GM08714 (cell line): Measurements from ENCODE around the gene TRERF1.

Experiments used
- H3K4me3 ChIP-seq: fragments of 200-500 bp; sonication (Bioruptor generic); 2 replicates; pipeline ENCODE4 v1.5.1; 2014; ENCODE audit warnings: mild to moderate bottlenecking, low read length, inconsistent platforms
- ZNF274 ChIP-seq: IDR thresholded peaks from 2 replicates; pipeline ENCODE4 v1.6.1; 2012; ENCODE audit warnings: mild to moderate bottlenecking, low read depth, low read length

TRERF1 gene

GRCh38 chr6:42229506-42230119 is 222.1 kb downstream of the TRERF1 start:
- TF ChIP-seq ZNF274: no peak
- no peak overlapping the region for H3K4me3 ChIP-seq

DNA sequence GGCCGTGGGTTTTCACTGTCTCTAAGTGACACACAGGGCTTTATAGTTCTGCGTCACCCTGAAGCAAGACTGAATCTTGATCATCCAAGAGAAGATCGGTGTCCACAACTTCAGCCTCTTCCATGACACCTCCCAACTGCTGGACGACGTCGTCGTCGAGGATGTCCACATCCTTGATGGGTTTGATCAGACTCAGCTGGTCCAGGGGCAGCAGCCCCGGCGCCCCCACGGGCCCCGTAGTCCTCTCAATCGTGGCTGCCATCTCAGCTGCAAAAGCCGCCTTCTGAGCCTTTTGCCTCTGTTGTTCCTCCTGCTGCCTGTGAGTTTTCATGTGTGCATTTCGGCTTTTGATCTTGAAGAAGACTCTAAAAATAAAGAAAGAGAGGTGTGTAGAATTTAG is 223.4 kb downstream of the TRERF1 start:
- no peak for TF ChIP-seq ZNF274
- no peak overlapping the region for H3K4me3 ChIP-seq

- no peak for TF ChIP-seq ZNF274
- no peak overlapping the region for H3K4me3 ChIP-seq
Measured at GRCh38 chr6:42227173-42227850, 224.4 kb downstream of the TRERF1 start.

GRCh38 chr6:42226645-42227143 is 225.0 kb downstream of the TRERF1 start:
- no peak overlapping the region for H3K4me3 ChIP-seq
- no peak for TF ChIP-seq ZNF274

GRCh38 chr6:42226161-42226611 is 225.5 kb downstream of the TRERF1 start:
- H3K4me3 ChIP-seq: no peak overlapping the region
- no peak for TF ChIP-seq ZNF274

GRCh38 chr6:42225419-42225818 is 226.3 kb downstream of the TRERF1 start:
- no peak overlapping the region for H3K4me3 ChIP-seq
- TF ChIP-seq ZNF274: no peak

DNA sequence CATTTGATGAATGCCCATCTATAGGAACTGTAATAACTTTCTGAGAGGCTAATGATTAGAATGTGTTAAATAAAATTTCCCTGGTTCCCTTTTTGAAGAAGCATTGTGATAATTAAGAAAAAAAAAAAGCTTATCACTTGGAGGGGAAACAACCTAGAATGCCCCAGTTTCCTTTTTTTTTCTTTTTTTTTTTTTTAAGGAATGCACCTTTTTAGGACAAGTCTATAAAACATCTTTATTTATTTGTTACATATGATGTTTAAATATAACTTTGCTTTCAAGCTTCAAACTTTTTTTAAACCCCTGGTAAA is 226.7 kb downstream of the TRERF1 start:
- H3K4me3 ChIP-seq: no peak overlapping the region

DNA sequence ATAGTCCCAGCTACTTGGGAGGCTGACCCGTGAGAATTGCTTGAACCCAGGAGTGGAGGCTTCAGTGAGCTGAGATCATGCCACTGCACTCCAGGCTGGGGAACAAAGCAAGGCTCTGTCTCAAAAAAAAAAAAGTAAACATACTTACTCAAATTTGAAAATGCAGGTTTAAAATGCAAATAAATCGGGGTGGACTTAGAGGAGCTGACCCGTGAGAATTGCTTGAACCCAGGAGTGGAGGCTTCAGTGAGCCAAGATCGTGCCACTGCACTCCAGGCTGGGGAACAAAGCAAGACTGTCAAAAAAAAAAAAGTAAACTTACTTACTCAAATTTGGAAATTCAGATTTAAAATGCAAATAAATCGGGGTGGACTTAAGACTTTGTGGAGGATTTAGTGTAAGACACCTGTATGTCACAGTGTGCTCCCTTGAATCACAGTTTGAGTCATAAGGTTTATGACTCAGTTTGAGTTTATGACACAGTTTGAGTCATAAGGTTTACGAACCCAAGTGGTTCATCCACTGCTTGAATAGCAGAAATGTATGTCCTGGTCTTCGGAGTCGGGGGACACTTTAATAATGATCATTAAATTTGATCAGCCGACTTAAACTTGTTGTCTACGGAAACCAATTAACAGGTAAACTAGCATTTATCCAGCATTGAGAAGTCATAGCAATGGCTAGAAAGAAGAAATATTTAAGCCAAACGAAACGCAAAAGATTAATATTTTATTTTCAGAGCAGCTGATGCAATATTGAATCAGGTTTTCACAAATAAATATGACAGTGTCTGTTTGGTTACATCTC is 227.3 kb downstream of the TRERF1 start:
- H3K4me3 ChIP-seq: no peak overlapping the region
- no peak for TF ChIP-seq ZNF274

More for the DNA sequence above, 226.7 kb downstream of the TRERF1 start:
- TF ChIP-seq ZNF274: no peak

- H3K4me3 ChIP-seq: no peak overlapping the region
- TF ChIP-seq ZNF274: no peak
Measured at GRCh38 chr6:42222448-42222847, 229.3 kb downstream of the TRERF1 start.

- TF ChIP-seq ZNF274: no peak
- no peak overlapping the region for H3K4me3 ChIP-seq
Measured at GRCh38 chr6:42221546-42221945, 230.2 kb downstream of the TRERF1 start.

- H3K4me3 ChIP-seq: no peak overlapping the region
- no peak for TF ChIP-seq ZNF274
Measured at GRCh38 chr6:42220807-42221206, 230.9 kb downstream of the TRERF1 start.

- H3K4me3 ChIP-seq: peak within 1 kb of the TSS; percentile 99
- TF ChIP-seq ZNF274: no peak
Measured at GRCh38 chr6:42217519-42218367, 234.0 kb downstream of the TRERF1 start, which contains the start of gene MRPS10. Gene MRPS10 (minus strand): TSS chr6:42217861. CDS start chr6:42217849, 12 bp downstream.

DNA sequence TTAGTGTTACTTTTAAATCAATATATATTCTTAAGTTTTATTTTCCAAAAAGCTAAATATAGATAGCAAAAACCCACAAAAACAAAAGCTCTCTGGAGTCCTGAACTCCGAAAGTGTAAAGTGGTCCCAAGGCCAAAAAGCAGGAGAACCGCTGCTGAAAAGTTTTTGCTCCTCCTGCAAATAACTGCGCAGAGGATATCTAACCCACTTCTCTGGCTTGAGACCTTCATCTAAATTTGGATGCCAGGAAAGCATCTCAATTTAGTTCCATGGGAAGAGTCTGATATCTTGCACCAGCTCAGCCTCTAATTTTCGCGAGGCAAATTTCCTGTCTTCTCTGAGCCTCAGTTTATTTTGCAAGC is 234.6 kb downstream of the TRERF1 start:
- H3K4me3 ChIP-seq: peak overlapping the region; percentile 99
- no peak for TF ChIP-seq ZNF274

DNA sequence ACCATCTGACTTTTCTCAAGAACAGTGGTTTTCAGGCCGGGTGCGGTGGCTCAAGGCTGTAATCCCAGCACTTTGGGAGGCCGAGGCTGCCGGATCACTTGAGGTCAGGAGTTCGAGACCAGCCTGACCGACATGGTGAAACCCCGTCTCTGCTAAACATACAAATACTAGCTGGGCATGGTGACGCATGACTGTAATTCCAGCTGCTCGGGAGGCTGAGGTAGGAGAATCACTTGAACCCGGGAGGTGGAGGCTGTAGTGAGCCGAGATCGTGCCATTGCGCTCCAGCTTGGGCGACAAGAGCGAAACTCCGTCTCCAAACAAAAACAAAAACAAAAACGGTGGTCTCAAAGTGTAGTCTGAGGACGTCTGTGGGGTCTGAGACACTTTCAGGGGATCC is 235.2 kb downstream of the TRERF1 start:
- H3K4me3 ChIP-seq: peak overlapping the region; percentile 99

DNA sequence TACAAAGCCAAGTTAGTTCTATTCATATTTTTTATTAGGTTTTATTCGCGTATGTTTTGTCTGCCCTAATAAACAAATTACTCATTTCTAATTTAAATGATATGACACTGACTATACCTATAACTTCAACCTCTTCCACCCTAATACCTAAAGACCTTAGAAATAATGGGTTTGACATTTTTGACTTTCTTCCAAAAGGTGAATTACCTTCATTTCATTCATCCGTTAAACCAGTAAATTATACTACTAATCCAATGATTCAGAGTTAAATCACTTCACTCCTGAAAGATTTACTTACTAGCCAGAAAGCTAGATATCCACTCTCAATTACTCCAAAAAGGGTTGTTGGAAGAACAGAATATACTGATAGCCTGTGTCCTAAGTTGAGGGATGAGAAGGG is 239.3 kb downstream of the TRERF1 start:
- H3K4me3 ChIP-seq: no peak overlapping the region; the same call in 1 of the 2 replicates
- no peak for TF ChIP-seq ZNF274
